ENCODE data around the gene ACAP1. TPM values are rescaled to one million over a fixed set of nuclear protein-coding genes. Genes with fewer than 3 reads are reported as not detected.
"Not testable (repeated sequence)": the region's sequence is repeated elsewhere in the genome, so short reads cannot be mapped to it uniquely, and the experiment has no call there.

Gene ACAP1
- total RNA-seq, 6 experiments from 2014 or later: 3.2 to 6.4 (median 4.9) TPM

DNA sequence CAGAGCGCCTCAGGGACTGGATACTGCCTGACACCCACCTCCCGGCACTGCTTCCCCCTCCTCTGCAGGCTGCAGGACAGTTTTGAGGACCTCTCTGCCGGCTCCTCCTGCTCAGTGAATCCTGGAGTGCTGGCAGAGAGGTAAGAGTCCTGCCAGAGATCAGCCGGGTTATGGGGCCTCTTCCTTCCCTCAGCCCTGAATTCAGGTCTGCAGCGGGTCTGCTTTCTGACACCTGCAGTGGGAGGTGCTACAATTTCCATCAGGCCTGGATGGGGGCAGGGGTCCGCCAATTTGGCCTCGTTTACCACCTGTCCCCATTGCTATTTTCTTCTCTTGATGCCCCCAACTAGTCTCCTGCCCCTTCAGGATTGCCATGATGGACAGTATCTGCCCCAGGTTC is 4.2 kb upstream of the ACAP1 start:
- Mint-ChIP-seq H3K4me1 (ENCODE audit: low read depth) (peaks cover 15% of the 10 kb centered on the region), H3K4me3 (no peak overlapping the region), H3K27ac (no peak overlapping the region), H3K9me3 (no peaks in the 10 kb centered on the region), H3K36me3 (ENCODE audit: low read depth) (no peaks in the 10 kb centered on the region), H3K27me3 (ENCODE audit: insufficient read depth) (peaks cover 15% of the 10 kb centered on the region)
- no peak for DNase-seq
- TF ChIP-seq, protein P1, sequence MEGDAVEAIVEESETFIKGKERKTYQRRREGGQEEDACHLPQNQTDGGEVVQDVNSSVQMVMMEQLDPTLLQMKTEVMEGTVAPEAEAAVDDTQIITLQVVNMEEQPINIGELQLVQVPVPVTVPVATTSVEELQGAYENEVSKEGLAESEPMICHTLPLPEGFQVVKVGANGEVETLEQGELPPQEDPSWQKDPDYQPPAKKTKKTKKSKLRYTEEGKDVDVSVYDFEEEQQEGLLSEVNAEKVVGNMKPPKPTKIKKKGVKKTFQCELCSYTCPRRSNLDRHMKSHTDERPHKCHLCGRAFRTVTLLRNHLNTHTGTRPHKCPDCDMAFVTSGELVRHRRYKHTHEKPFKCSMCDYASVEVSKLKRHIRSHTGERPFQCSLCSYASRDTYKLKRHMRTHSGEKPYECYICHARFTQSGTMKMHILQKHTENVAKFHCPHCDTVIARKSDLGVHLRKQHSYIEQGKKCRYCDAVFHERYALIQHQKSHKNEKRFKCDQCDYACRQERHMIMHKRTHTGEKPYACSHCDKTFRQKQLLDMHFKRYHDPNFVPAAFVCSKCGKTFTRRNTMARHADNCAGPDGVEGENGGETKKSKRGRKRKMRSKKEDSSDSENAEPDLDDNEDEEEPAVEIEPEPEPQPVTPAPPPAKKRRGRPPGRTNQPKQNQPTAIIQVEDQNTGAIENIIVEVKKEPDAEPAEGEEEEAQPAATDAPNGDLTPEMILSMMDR (IDR thresholded peaks at IDR 0.05): no peak

DNA sequence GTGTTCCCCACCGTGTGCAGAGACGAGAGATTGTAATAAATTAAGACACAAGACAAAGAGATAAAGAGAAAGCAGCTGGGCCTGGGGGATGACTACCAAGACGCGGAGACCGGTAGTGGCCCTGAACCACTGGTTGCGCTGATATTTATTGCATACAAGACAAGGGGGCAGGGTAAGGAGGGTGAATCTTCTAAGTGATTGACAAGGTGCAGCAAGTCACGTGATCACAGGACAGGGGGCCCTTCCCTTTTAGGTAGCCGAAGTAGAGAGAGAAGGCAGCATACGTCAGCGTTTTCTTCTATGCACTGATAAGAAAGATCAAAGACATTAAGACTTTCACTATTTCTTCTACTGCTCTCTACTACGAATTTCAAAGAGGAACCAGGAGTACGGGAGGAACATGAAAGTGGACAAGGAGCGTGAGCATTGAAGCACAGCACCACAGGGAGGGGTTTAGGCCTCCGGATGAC is 3.7 kb upstream of the ACAP1 start:
- not testable (repeated sequence) for DNase-seq; H3K27ac Mint-ChIP-seq; H3K4me3 Mint-ChIP-seq; H3K9me3 Mint-ChIP-seq; H3K36me3 Mint-ChIP-seq (ENCODE audit: low read depth)
- H3K4me1 Mint-ChIP-seq (ENCODE audit: low read depth): peaks cover 14% of the 10 kb centered on the region
- peaks cover 18% of the 10 kb centered on the region for H3K27me3 Mint-ChIP-seq (ENCODE audit: insufficient read depth)

DNA sequence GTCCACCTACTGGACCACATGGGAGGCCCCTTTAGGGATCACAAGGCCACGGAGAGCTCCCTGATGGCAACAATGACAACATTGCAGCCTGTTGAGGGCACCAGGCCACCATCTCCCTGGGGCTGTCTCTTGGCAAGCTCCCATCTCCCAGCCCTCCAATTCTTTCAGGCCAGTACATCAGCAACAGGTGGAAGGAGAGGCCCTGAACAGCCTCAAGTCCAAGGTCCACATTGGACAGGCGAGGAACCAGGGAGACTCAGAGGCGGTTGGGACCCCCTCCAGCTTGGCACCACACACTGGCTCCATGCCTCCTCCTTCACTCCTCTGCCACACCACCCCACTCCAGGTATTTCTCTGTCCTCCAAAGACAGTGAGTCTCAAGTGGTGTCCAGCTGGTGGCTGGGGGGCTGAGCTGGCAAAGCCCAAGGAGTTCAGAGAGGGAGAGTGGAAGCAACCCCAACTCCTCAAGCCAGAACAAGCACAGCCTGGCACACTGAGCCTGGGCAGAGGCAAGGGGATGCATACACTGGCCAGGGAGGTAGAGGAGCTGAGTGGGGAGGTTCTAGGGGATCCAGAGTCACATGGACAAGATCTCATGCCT is 1.3 kb upstream of the ACAP1 start:
- TF ChIP-seq, protein P1 (IDR thresholded peaks at IDR 0.05): no peak
- Mint-ChIP-seq H3K4me1 (ENCODE audit: low read depth) (no peaks in the 10 kb centered on the region), H3K27ac (no peak overlapping the region), H3K4me3 (no peak overlapping the region), H3K27me3 (ENCODE audit: insufficient read depth) (peaks cover 20% of the 10 kb centered on the region), H3K36me3 (ENCODE audit: low read depth) (no peaks in the 10 kb centered on the region), H3K9me3 (no peaks in the 10 kb centered on the region)
- no peak for DNase-seq

DNA sequence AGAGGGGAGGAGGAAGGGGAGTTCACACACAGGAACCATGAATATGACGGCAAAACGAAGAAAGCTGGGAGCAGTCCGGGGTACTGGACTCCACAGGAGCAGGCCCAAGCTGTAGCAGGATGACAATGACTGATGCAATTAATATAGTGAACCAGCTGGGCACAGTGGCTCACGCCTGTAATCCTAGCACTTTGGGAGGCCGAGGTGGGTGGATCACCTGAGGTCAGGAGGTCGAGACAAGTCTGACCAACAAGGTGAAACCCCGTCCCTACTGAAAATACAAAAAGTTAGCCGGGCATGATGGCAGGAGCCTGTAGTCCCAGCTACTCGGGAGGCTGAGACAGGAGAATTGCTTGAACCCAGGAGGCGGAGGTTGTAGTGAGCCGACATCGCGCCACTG is 564 bp upstream of the ACAP1 start:
- H3K9me3 Mint-ChIP-seq; H3K36me3 Mint-ChIP-seq (ENCODE audit: low read depth); H3K4me3 Mint-ChIP-seq; H3K4me1 Mint-ChIP-seq (ENCODE audit: low read depth); H3K27ac Mint-ChIP-seq; DNase-seq: not testable (repeated sequence)
- H3K27me3 Mint-ChIP-seq (ENCODE audit: insufficient read depth): peaks cover 20% of the 10 kb centered on the region

DNA sequence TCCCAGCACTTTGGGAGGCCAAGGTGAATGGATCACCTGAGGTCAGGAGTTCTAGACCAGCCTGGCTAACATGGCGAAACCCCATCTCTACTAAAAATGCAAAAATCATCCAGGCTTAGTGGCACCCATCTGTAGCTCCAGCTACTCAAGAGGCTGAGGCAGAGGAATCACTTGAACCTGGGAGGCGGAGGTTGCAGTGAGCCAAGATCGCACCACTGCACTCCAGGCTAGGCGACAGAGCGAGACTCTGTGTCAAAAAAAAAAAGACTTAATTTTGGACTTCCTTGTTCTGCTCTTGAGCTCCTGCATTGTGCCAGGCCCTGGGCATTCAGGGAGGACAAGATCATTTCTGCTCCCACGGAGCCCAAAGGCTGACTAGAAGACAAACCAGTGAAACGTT is 1.3 kb downstream of the ACAP1 start:
- not testable (repeated sequence) for H3K9me3 Mint-ChIP-seq; DNase-seq; H3K36me3 Mint-ChIP-seq (ENCODE audit: low read depth); H3K4me3 Mint-ChIP-seq; H3K4me1 Mint-ChIP-seq (ENCODE audit: low read depth); H3K27ac Mint-ChIP-seq
- peaks cover 23% of the 10 kb centered on the region for H3K27me3 Mint-ChIP-seq (ENCODE audit: insufficient read depth)

DNA sequence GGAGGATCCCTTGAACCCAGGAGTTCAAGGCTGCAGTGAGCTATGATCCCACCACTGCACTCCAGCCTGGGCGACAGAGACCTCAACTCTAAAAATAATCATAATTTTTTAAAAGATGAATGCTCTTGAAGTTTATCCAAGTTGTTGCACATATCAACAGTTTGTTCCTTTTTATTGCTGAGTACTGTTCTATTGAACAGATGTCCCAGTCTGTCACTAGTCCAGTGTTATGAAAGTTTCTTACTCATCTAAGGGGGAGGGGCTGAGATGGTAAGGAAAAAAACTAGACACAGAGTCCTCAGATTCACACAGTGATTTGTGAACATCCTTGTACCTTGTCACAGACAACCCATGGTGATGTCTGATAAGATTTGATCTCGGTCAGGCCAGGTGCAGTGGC is 3.9 kb downstream of the ACAP1 start:
- H3K27ac Mint-ChIP-seq: no peak overlapping the region
- peaks cover 29% of the 10 kb centered on the region for H3K27me3 Mint-ChIP-seq (ENCODE audit: insufficient read depth)
- H3K4me1 Mint-ChIP-seq (ENCODE audit: low read depth): no peaks in the 10 kb centered on the region
- no peak for DNase-seq
- TF ChIP-seq, protein P1 (IDR thresholded peaks at IDR 0.05): no peak
- H3K36me3 Mint-ChIP-seq (ENCODE audit: low read depth): peaks cover 4% of the 10 kb centered on the region; the same call in 1 of the 2 replicates
- H3K4me3 Mint-ChIP-seq: no peak overlapping the region
- H3K9me3 Mint-ChIP-seq: no peaks in the 10 kb centered on the region

DNA sequence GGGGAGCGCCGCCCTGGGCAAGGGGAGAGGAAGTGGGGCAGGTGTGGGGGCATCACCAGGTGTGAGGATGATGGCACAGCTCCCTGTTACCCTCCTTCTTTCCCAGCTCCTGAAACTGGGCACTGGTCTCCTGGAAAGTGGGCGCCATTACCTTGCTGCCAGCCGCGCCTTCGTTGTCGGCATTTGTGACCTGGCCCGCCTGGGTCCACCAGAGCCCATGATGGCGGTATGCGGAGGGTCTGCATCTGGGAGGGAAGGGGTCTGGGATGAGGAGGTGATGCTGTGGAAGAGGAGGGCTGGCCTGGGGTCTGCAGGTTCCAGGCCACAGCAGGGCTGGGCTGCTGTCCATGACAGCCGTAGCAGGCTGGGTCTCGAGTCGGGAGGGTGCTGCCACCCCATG is 5.5 kb downstream of the ACAP1 start:
- H3K36me3 Mint-ChIP-seq (ENCODE audit: low read depth): peaks cover 4% of the 10 kb centered on the region; the same call in 1 of the 2 replicates

More for the DNA sequence above, 5.5 kb downstream of the ACAP1 start:
- DNase-seq: no peak
- Mint-ChIP-seq H3K27me3 (ENCODE audit: insufficient read depth) (peaks cover 22% of the 10 kb centered on the region), H3K4me3 (no peak overlapping the region), H3K27ac (no peak overlapping the region), H3K9me3 (no peaks in the 10 kb centered on the region), H3K4me1 (ENCODE audit: low read depth) (no peaks in the 10 kb centered on the region)
- TF ChIP-seq, protein P1 (IDR thresholded peaks at IDR 0.05): no peak

All from HFFc6 (cell line).